Measurements from ENCODE around the gene SPTBN5.
A peak's percentile ranks its signal among the peaks of the same experiment; 100 is the strongest.

SPTBN5 gene

GRCh38 chr15:41810651-41811431 lies 83.0 kb downstream of the SPTBN5 start:
- H2AFZ ChIP-seq (ENCODE audit: low read length), result no peak overlapping the region
- H3K27ac ChIP-seq (ENCODE audit: low read depth, low read length, poor library complexity, severe bottlenecking), result peak overlapping the region; percentile 27
- TF ChIP-seq CTCF (IDR thresholded peaks at IDR 0.05; ENCODE audit: low read length) (peak; percentile 26; the same call in 1 of the 2 replicates), EZH2 (IDR thresholded peaks at IDR 0.05; ENCODE audit: borderline replicate concordance, low read length) (no peak)

GRCh38 chr15:41809526-41810220 lies 84.2 kb downstream of the SPTBN5 start:
- Histone ChIP-seq H4K20me1 (ENCODE audit: insufficient read depth, low read length) (no peaks in the 10 kb centered on the region), H3K79me2 (ENCODE audit: insufficient read depth, low read length) (no peaks in the 10 kb centered on the region), H3K4me2 (ENCODE audit: low read length) (no peak overlapping the region), H3K9me2 (ENCODE audit: low read depth, low read length) (no peaks in the 10 kb centered on the region), H3K27ac (ENCODE audit: low read depth, low read length, poor library complexity, severe bottlenecking) (peak overlapping the region; percentile 11), H3K27me3 (ENCODE audit: insufficient read depth, low read length) (no peaks in the 10 kb centered on the region), H3K4me3 (ENCODE audit: low read depth, low read length, poor library complexity, severe bottlenecking) (no peak overlapping the region), H3K4me1 (ENCODE audit: insufficient read depth, low read length, severe bottlenecking) (peaks cover 21% of the 10 kb centered on the region), H3K9me3 (ENCODE audit: low read length) (no peaks in the 10 kb centered on the region), H3F3A (ENCODE audit: insufficient read depth, low read length) (no peaks in the 10 kb centered on the region), H2AFZ (ENCODE audit: low read length) (no peak overlapping the region), H3K36me3 (ENCODE audit: insufficient read depth, low read length) (no peaks in the 10 kb centered on the region), H3K9ac (ENCODE audit: low read length) (no peak overlapping the region; the same call in 1 of the 2 replicates)
- no peak for TF ChIP-seq CTCF (IDR thresholded peaks at IDR 0.05; ENCODE audit: low read length)
- TF ChIP-seq EZH2 (IDR thresholded peaks at IDR 0.05; ENCODE audit: borderline replicate concordance, low read length), result no peak

More at GRCh38 chr15:41810651-41811431, 83.0 kb downstream of the SPTBN5 start:
- Histone ChIP-seq H3K27me3 (ENCODE audit: insufficient read depth, low read length) (no peaks in the 10 kb centered on the region), H3K9ac (ENCODE audit: low read length) (no peak overlapping the region), H3K4me1 (ENCODE audit: insufficient read depth, low read length, severe bottlenecking) (peaks cover 21% of the 10 kb centered on the region), H3F3A (ENCODE audit: insufficient read depth, low read length) (no peaks in the 10 kb centered on the region), H3K9me2 (ENCODE audit: low read depth, low read length) (no peaks in the 10 kb centered on the region), H3K4me3 (ENCODE audit: low read depth, low read length, poor library complexity, severe bottlenecking) (no peak overlapping the region), H3K36me3 (ENCODE audit: insufficient read depth, low read length) (peaks cover 5% of the 10 kb centered on the region; the same call in 1 of the 2 replicates), H3K9me3 (ENCODE audit: low read length) (no peaks in the 10 kb centered on the region), H3K79me2 (ENCODE audit: insufficient read depth, low read length) (no peaks in the 10 kb centered on the region), H4K20me1 (ENCODE audit: insufficient read depth, low read length) (no peaks in the 10 kb centered on the region), H3K4me2 (ENCODE audit: low read length) (no peak overlapping the region)

- no peaks in the 10 kb centered on the region for H3K36me3 ChIP-seq (ENCODE audit: insufficient read depth, low read length)
- no peak overlapping the region for H3K27ac ChIP-seq (ENCODE audit: low read depth, low read length, poor library complexity, severe bottlenecking)
- no peak overlapping the region for H3K4me3 ChIP-seq (ENCODE audit: low read depth, low read length, poor library complexity, severe bottlenecking)
- no peak overlapping the region for H2AFZ ChIP-seq (ENCODE audit: low read length)
- no peaks in the 10 kb centered on the region for H3K9me2 ChIP-seq (ENCODE audit: low read depth, low read length)
- TF ChIP-seq CTCF (IDR thresholded peaks at IDR 0.05; ENCODE audit: low read length) (no peak), EZH2 (IDR thresholded peaks at IDR 0.05; ENCODE audit: borderline replicate concordance, low read length) (no peak)
- H3K27me3 ChIP-seq (ENCODE audit: insufficient read depth, low read length), result no peaks in the 10 kb centered on the region
- peaks cover 21% of the 10 kb centered on the region for H3K4me1 ChIP-seq (ENCODE audit: insufficient read depth, low read length, severe bottlenecking)
- no peaks in the 10 kb centered on the region for H4K20me1 ChIP-seq (ENCODE audit: insufficient read depth, low read length)
- H3K4me2 ChIP-seq (ENCODE audit: low read length), result no peak overlapping the region
- H3K79me2 ChIP-seq (ENCODE audit: insufficient read depth, low read length), result no peaks in the 10 kb centered on the region
- H3K9ac ChIP-seq (ENCODE audit: low read length), result no peak overlapping the region; the same call in 1 of the 2 replicates
- H3K9me3 ChIP-seq (ENCODE audit: low read length), result no peaks in the 10 kb centered on the region
- no peaks in the 10 kb centered on the region for H3F3A ChIP-seq (ENCODE audit: insufficient read depth, low read length)
Observed at GRCh38 chr15:41809121-41809520, 84.7 kb downstream of the SPTBN5 start.
